Endodermal cell (in vitro differentiated cells): ENCODE data around the gene BCCIP. TPM values are rescaled to one million over a fixed set of nuclear protein-coding genes. Genes with fewer than 3 reads are reported as not detected.

Experiments
- DNase-seq: peaks from one replicate; pipeline ENCODE4 v3.0.0-alpha.2; 2017
- H3K27ac ChIP-seq: 2 replicates; pipeline ENCODE4 v1.5.1; 2013; ENCODE audit warnings: mild to moderate bottlenecking, low read depth, low read length, moderate library complexity
- H3K27me3 ChIP-seq: 2 replicates; pipeline ENCODE4 v1.6.1; 2013; ENCODE audit warnings: mild to moderate bottlenecking, low read length, moderate library complexity; ENCODE audit not compliant: insufficient read depth, control insufficient read depth, poor library complexity, severe bottlenecking
- H3K36me3 ChIP-seq: 2 replicates; pipeline ENCODE4 v1.7.0; 2013; ENCODE audit warnings: mild to moderate bottlenecking, low read length, moderate library complexity; ENCODE audit not compliant: control insufficient read depth, insufficient read depth
- H3K4me1 ChIP-seq: one replicate; pipeline ENCODE4 v1.7.0; 2013; ENCODE audit warnings: low read length; ENCODE audit not compliant: control insufficient read depth, insufficient read depth
- H3K4me3 ChIP-seq: 2 replicates; pipeline ENCODE4 v1.5.1; 2013; ENCODE audit warnings: mild to moderate bottlenecking, low read length, moderate library complexity
- H3K9ac ChIP-seq: 2 replicates; pipeline ENCODE4 v1.6.1; 2013; ENCODE audit warnings: mild to moderate bottlenecking, low read length, moderate library complexity; ENCODE audit not compliant: poor library complexity, severe bottlenecking; ENCODE audit errors: extremely low read depth
- H3K9me3 ChIP-seq: 2 replicates; pipeline ENCODE4 v1.6.1; 2013; ENCODE audit warnings: mild to moderate bottlenecking, low read length, moderate library complexity; ENCODE audit not compliant: control insufficient read depth
- H3K27ac Mint-ChIP-seq: 2 replicates; pipeline ENCODE4 v1.8.0; 2020; ENCODE audit warnings: mixed read lengths
- H3K27me3 Mint-ChIP-seq: 2 replicates; pipeline ENCODE4 v1.8.0; 2021; ENCODE audit warnings: mild to moderate bottlenecking, mixed read lengths; ENCODE audit not compliant: insufficient read depth
- H3K36me3 Mint-ChIP-seq: 2 replicates; pipeline ENCODE4 v1.8.0; 2020; ENCODE audit warnings: low read depth, mixed read lengths
- H3K4me1 Mint-ChIP-seq: 2 replicates; pipeline ENCODE4 v1.8.0; 2020; ENCODE audit warnings: mixed read lengths
- H3K4me3 Mint-ChIP-seq: 2 replicates; pipeline ENCODE4 v1.8.0; 2020; ENCODE audit warnings: mild to moderate bottlenecking, moderate library complexity, mixed read lengths
- H3K9me3 Mint-ChIP-seq: 2 replicates; pipeline ENCODE4 v1.8.0; 2020; ENCODE audit warnings: mild to moderate bottlenecking, mixed read lengths
- WGBS, 2 experiments: methylation state at CpG; one replicate each; pipeline versions ENCODE4 v1.1.5 to v1.1.7; 2013; ENCODE audit warnings: missing lambda C conversion rate in 2 of 2, mixed read lengths in 1 of 2; ENCODE audit not compliant: insufficient coverage in 1 of 2, insufficient read length in 1 of 2; 5-methylcytosine and 5-hydroxymethylcytosine counted together
- total RNA-seq, 2 donors: library from RNA; stranded (reverse); fragmentation: NEBNext Ultra II Directional in 1 of 2; extraction: Animal tissue kit (Norgen Biotek cat#: 25700) in 1 of 2; gene quantifications; 2 replicates in 1 of 2; 3 replicates in 1 of 2; pipeline ENCODE4 v1.2.1, GENCODE V29; 2021
- TF ChIP-seq, protein P1 (sequence below): fragments of 200-600 bp; sonication (generic); conservative IDR thresholded peaks from 2 replicates; pipeline ENCODE4 v1.5.0; 2021; ENCODE audit warnings: antibody characterized with exemption, mild to moderate bottlenecking

BCCIP gene
- total RNA-seq, 2 donors from 2014 or later: 84.4 to 93.8 TPM

DNA sequence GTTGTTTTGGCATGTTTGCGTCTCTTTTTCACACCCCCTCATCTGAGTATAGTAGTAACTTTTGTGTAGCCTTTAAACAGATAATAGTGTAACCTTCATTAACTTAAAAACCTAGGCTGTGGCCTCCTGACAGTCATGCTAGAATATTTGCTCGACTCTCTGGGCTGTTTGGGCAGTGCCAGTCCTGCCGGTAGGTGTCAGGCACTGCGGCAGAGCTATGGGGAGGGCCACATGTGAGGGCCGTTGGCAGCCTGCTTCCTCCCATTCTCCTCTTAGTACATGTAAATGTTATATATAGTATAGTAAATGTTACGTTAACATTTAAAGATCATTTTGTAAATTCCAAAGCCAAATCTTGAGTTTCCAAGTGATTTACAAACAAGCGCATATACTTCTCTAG lies 26.1 kb downstream of the BCCIP start:
- Mint-ChIP-seq H3K36me3 (peaks cover 61% of the 10 kb centered on the region), H3K27me3 (no peaks in the 10 kb centered on the region), H3K4me3 (no peak overlapping the region), H3K9me3 (no peaks in the 10 kb centered on the region), H3K27ac (no peak overlapping the region), H3K4me1 (no peaks in the 10 kb centered on the region)
- Histone ChIP-seq H3K27me3 (no peaks in the 10 kb centered on the region), H3K27ac (no peak overlapping the region), H3K9me3 (no peaks in the 10 kb centered on the region), H3K36me3 (peaks cover 63% of the 10 kb centered on the region), H3K9ac (no peak overlapping the region), H3K4me3 (no peak overlapping the region), H3K4me1 (no peaks in the 10 kb centered on the region)
- 96 to 100% methylated on average over 2 to 5 of the region's 7 CpGs for WGBS, 2 experiments
- TF ChIP-seq, protein P1, sequence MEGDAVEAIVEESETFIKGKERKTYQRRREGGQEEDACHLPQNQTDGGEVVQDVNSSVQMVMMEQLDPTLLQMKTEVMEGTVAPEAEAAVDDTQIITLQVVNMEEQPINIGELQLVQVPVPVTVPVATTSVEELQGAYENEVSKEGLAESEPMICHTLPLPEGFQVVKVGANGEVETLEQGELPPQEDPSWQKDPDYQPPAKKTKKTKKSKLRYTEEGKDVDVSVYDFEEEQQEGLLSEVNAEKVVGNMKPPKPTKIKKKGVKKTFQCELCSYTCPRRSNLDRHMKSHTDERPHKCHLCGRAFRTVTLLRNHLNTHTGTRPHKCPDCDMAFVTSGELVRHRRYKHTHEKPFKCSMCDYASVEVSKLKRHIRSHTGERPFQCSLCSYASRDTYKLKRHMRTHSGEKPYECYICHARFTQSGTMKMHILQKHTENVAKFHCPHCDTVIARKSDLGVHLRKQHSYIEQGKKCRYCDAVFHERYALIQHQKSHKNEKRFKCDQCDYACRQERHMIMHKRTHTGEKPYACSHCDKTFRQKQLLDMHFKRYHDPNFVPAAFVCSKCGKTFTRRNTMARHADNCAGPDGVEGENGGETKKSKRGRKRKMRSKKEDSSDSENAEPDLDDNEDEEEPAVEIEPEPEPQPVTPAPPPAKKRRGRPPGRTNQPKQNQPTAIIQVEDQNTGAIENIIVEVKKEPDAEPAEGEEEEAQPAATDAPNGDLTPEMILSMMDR: no peak
- no peak for DNase-seq

GRCh38 chr10:125850766-125851731 lies 27.7 kb downstream of the BCCIP start:
- H3K36me3 Mint-ChIP-seq: peaks cover 58% of the 10 kb centered on the region
- H3K27me3 ChIP-seq: no peaks in the 10 kb centered on the region
- H3K9me3 Mint-ChIP-seq: no peaks in the 10 kb centered on the region
- H3K27me3 Mint-ChIP-seq: no peaks in the 10 kb centered on the region
- no peak overlapping the region for H3K27ac Mint-ChIP-seq
- no peaks in the 10 kb centered on the region for H3K4me1 ChIP-seq
- WGBS, 2 experiments: 100% methylated on average over 1 to 2 of the region's 2 CpGs
- H3K4me1 Mint-ChIP-seq: peaks cover under 1% of the 10 kb centered on the region
- no peak overlapping the region for H3K9ac ChIP-seq
- H3K4me3 Mint-ChIP-seq: no peak overlapping the region
- H3K36me3 ChIP-seq: peaks cover 63% of the 10 kb centered on the region
- no peak for DNase-seq
- H3K4me3 ChIP-seq: no peak overlapping the region
- TF ChIP-seq, protein P1: no peak
- H3K9me3 ChIP-seq: no peaks in the 10 kb centered on the region
- no peak overlapping the region for H3K27ac ChIP-seq

GRCh38 chr10:125852487-125852886 lies 29.1 kb downstream of the BCCIP start:
- no peak overlapping the region for H3K27ac Mint-ChIP-seq

More at GRCh38 chr10:125852487-125852886, 29.1 kb downstream of the BCCIP start:
- DNase-seq: no peak
- TF ChIP-seq, protein P1: no peak
- WGBS, 2 experiments: 95 to 96% methylated on average over 6 to 7 of the region's 7 CpGs
- peaks cover 62% of the 10 kb centered on the region for H3K36me3 ChIP-seq
- H3K4me1 ChIP-seq: no peaks in the 10 kb centered on the region
- H3K27ac ChIP-seq: no peak overlapping the region
- no peaks in the 10 kb centered on the region for H3K9me3 Mint-ChIP-seq
- peaks cover 50% of the 10 kb centered on the region for H3K36me3 Mint-ChIP-seq
- H3K4me3 ChIP-seq: no peak overlapping the region
- no peaks in the 10 kb centered on the region for H3K9me3 ChIP-seq
- H3K27me3 Mint-ChIP-seq: no peaks in the 10 kb centered on the region
- H3K27me3 ChIP-seq: no peaks in the 10 kb centered on the region
- H3K4me1 Mint-ChIP-seq: peaks cover 4% of the 10 kb centered on the region
- no peak overlapping the region for H3K4me3 Mint-ChIP-seq
- H3K9ac ChIP-seq: no peak overlapping the region
